ENCODE measurements around the gene S100G.
"Not testable (repeated sequence)": the region's sequence is repeated elsewhere in the genome, so short reads cannot be mapped to it uniquely, and the experiment has no call there.

Gene S100G

GRCh38 chrX:16649858-16650257 is at the start of gene S100G:
TSS of gene S100G (plus strand) at chrX:16650158. CDS start at chrX:16651007, 849 bp downstream.
- no peak within 1 kb of the TSS for H3K4me3 ChIP-seq (ENCODE audit: low read depth, low read length)
- DNase-seq (ENCODE audit: low read depth) = no peak
- no peak for TF ChIP-seq POLR2A (IDR thresholded peaks at IDR 0.05; ENCODE audit: extremely low read depth, insufficient read length)
- TF ChIP-seq MYC (IDR thresholded peaks at IDR 0.05; ENCODE audit: low read depth, low read length) = no peak
- TF ChIP-seq CTCF (IDR thresholded peaks at IDR 0.05; ENCODE audit: low read depth, low read length) = no peak
- no peak for TF ChIP-seq MAX (IDR thresholded peaks at IDR 0.05; ENCODE audit: low read depth, low read length)

GRCh38 chrX:16601885-16602284 is 48.1 kb upstream of the S100G start:
- TF ChIP-seq CTCF (IDR thresholded peaks at IDR 0.05; ENCODE audit: low read depth, low read length) = no peak
- no peak for TF ChIP-seq MYC (IDR thresholded peaks at IDR 0.05; ENCODE audit: low read depth, low read length)
- TF ChIP-seq POLR2A (IDR thresholded peaks at IDR 0.05; ENCODE audit: extremely low read depth, insufficient read length) = no peak
- TF ChIP-seq MAX (IDR thresholded peaks at IDR 0.05; ENCODE audit: low read depth, low read length) = no peak
- no peak for DNase-seq (ENCODE audit: low read depth)
- H3K4me3 ChIP-seq (ENCODE audit: low read depth, low read length) = no peak overlapping the region

- not testable (repeated sequence) for DNase-seq (ENCODE audit: low read depth); H3K4me3 ChIP-seq (ENCODE audit: low read depth, low read length)
Observed at GRCh38 chrX:16603235-16603634, 46.7 kb upstream of the S100G start.

GRCh38 chrX:16603822-16604221 is 46.1 kb upstream of the S100G start:
- H3K4me3 ChIP-seq (ENCODE audit: low read depth, low read length) = no peak overlapping the region
- TF ChIP-seq POLR2A (IDR thresholded peaks at IDR 0.05; ENCODE audit: extremely low read depth, insufficient read length) (no peak), CTCF (IDR thresholded peaks at IDR 0.05; ENCODE audit: low read depth, low read length) (no peak), MAX (IDR thresholded peaks at IDR 0.05; ENCODE audit: low read depth, low read length) (no peak), MYC (IDR thresholded peaks at IDR 0.05; ENCODE audit: low read depth, low read length) (no peak)
- DNase-seq (ENCODE audit: low read depth) = no peak

GRCh38 chrX:16604337-16604736 is 45.6 kb upstream of the S100G start:
- TF ChIP-seq CTCF (IDR thresholded peaks at IDR 0.05; ENCODE audit: low read depth, low read length) (no peak), POLR2A (IDR thresholded peaks at IDR 0.05; ENCODE audit: extremely low read depth, insufficient read length) (no peak), MAX (IDR thresholded peaks at IDR 0.05; ENCODE audit: low read depth, low read length) (no peak)
- no peak overlapping the region for H3K4me3 ChIP-seq (ENCODE audit: low read depth, low read length)
- DNase-seq (ENCODE audit: low read depth) = no peak

GRCh38 chrX:16606142-16606720 is 43.7 kb upstream of the S100G start:
- no peak for DNase-seq (ENCODE audit: low read depth)
- H3K4me3 ChIP-seq (ENCODE audit: low read depth, low read length) = no peak overlapping the region
- TF ChIP-seq MYC (IDR thresholded peaks at IDR 0.05; ENCODE audit: low read depth, low read length) = no peak
- TF ChIP-seq CTCF (IDR thresholded peaks at IDR 0.05; ENCODE audit: low read depth, low read length) = no peak
- TF ChIP-seq POLR2A (IDR thresholded peaks at IDR 0.05; ENCODE audit: extremely low read depth, insufficient read length) = no peak
- no peak for TF ChIP-seq MAX (IDR thresholded peaks at IDR 0.05; ENCODE audit: low read depth, low read length)
